GM21619 (cell line): Measurements from ENCODE around the gene CCNT1.
"Not testable (repeated sequence)": the region's sequence is repeated elsewhere in the genome, so short reads cannot be mapped to it uniquely, and the experiment has no call there.

ENCODE experiments used
- ATAC-seq: cut with Tn5 transposase; IDR thresholded peaks from one replicate; pipeline ENCODE4 v1.9.1; 2021; ENCODE audit not compliant: unreplicated experiment

Gene CCNT1

DNA sequence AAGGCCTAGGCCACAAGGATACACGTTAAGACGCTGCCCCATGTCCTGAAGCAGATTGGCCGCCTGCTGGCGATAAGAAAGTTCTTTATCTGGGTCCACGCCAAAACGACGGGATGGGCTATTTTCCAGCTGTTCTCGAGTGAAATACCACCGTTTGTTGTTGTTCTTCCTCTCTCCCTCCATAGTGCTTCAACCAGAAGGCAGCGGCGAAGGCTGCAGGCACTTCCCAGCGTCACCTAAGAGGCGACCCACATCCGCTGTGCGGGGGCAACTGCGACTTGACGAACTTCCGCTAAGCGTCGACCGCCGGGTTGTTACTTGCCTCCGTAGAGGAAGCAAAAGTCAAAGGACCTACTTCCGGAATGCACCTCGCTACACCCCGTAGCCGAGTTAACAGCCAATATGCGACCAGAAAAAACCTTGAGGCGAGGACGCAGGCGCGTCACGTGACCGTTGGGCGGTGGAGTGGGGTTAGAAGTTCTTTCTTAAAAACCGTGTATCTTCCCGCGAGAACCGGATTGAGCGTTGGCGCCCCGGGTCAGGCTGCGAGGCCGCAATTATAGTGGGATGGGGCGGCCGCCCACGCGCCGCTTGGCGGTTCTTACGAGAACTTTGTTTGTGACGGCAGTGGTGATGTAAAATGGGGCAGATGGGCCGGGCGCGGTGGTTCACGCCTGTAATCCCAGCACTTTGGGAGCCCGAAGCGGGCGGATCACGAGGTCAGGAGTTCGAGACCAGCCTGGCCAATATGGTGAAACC lies at the start of gene CCNT1:
Gene CCNT1 (minus strand): TSS at position 215 of the 759 bp plus-strand sequence. CDS start 32 bp downstream, at position 183.
- peak; percentile 95 for ATAC-seq

DNA sequence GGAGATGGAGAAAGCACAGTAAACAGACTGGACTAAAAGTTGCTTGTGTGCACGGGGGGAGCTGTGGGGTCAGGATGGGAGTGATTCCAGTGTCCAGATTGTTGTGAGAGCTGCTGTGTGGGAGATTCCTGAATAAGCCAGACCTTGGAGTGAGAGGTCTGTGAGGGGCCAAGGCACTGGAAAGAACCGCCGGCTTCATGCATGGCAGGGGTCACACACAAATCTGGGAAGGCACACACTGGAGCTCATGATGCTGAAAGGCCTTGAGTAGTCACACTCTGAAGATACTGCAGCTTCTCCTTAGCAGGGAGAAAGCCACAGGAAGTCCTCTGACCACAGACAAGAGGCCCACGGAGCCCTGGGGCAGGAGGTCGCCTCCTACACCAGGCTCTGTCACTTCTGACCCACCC lies 49.3 kb upstream of the CCNT1 start:
- no peak for ATAC-seq

DNA sequence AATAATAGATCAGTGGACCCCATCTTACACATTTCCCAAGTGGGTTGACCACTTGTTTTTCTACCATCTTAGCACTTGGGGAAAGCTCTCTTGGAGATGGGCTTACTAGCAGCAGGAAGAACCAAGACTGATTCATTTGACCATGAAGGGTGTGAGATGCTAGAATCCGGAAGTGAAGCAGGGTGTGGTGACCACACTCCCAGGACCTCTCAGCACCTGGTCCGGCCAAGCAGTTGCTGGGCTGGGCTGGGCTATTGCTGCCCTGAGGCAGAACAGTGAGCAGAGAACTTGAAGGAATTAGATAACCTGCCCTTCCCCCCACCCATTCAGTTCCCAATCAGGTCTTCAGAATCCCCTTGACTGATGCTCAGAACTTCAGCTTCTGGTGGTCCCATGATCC lies 48.0 kb upstream of the CCNT1 start:
- ATAC-seq, result no peak

DNA sequence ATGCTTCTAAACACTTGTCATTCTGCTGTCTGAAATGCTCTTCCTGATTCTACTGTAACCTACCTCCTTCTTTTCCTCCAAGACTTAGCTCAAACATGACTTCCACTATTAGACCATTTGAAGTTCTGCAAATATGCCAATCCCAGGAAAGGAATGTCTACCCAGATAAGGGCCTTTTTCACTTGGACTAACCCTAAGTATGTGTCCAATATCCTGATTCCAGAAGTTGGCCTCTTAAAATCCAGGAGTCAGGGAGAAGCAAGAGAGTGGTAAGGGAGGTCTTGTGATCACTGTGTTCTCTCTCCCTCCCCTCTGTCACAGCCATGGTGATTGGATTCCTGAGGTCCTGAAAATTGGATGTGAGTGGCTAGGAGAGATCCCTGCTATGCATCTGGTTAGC lies 42.2 kb upstream of the CCNT1 start:
- ATAC-seq, result no peak

DNA sequence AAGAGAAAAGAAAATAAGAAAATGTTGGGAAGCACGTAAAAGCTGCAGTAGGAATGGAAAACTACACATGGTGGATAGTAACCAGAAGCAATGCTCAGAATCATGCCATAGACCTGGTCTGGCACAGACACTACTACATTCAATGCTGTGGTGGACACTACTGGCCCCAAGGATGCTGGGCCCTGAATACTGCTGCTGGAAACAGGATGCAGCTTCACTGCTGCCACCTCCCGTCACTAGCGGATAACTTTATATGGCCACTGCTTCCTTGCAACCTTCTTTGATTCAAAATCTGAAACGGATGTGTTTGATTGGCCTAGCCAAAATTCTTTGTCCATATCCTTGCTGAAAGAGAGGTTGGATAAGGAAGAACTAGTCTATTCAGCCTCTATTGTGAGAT lies 41.7 kb upstream of the CCNT1 start:
- no peak for ATAC-seq

DNA sequence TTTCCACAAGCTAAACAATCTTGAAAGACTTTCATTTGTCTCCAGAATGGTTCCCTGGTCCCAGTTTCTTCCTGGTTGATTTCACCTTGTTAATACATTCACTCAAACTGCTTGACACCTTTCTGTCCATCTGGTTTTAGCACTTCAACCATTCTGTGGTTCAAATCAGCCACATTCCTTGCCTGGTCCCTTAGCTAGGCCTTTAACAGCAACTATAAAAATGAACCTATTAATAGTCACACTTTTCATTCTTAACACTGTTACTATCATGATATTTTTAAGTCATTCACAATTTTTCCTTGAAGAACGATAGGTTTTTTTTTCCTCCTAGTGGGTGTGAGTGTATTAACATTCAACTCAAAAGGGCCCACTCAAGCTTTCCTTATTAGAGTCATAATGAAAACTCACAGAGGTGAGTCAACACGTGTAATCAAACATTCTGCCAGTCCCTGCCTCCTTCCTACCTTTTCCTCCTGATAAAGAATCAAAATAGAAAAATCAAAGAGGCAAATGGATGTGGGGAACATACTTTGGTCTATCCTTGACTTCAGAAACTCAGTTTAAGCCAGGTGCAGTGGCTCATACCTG lies 34.4 kb upstream of the CCNT1 start:
- no peak for ATAC-seq

DNA sequence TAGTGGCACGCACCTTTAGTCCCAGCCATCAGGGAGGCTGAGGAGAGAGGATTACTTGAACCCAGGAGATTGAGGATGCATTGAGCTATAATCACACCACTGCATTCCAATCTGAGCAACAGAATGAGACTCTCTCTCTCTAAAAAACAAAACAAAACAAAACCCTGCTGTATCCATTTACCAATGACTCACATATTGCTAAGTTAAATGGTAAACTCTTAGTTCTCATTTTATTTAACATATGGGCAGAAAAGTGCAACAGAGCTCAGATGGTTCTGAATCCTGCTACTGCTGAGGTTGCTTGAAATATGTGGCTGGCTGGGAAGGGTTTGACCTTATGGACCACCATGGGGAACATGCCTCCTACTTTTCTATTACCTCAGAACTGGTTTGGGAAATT lies 33.7 kb upstream of the CCNT1 start:
- no peak for ATAC-seq

DNA sequence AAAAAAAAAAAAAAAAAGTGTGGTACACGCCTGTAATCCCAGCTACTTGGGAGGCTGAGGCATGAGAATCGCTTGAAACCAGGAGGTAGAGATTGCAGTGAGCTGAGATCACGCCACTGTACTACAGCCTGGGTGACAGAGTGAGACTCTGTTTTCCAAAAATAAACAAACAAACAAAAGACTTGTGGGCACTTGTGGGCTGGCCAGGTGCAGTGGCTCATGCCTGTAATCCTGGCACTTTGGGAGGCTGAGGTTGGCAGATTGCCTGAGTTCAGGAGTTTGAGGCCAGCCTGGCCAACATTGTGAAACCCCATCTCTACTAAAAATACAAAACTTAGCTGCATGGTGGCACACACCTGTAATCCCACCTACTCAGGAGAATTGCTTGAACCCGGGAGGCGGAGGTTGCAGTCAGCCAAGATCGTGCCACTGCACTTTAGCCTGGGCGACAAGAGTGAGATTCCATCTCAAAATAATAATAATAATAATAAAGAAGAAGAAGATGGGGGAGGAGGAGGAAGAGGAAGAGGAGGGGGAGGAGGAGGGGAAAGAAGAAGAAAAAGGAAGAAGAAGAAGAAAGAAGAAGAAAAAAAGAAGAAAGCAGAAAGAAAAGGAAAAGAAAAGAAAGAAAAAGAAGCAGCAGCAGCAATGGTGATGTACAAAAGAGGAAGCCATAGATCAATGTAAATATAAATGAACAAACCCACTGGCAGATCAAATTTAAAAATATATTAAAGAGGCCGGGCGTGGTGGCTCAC lies 27.9 kb upstream of the CCNT1 start:
- ATAC-seq, result no peak

DNA sequence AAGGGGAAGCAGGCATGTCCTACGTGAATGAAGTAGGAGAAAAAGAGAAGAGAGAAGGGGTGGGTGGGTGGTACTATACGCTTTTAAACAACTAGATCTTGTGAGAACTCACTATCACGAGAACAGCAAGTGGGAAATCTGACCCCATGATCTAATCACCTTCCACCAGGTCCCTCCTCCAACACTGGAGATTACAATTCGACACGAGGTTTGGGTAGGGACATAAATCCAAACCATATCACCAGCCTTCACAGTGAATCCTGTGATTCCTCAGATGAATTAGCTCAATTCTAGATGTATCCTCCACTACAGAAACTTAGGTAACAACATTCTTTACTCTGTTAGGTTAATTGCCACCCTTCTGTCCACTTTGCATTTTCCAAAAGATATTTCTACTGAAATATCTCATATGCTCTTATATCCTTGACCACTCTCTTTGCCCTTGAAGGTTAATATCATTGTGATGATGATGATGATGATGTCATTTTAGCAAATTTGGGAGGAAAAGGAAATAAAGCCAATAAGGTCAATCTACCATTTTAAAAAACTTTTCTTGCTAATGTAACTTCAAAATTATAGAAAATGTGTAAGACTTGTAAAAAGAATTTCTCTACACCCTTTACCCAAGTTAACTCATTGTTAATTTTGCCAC lies 23.2 kb upstream of the CCNT1 start:
- no peak for ATAC-seq

DNA sequence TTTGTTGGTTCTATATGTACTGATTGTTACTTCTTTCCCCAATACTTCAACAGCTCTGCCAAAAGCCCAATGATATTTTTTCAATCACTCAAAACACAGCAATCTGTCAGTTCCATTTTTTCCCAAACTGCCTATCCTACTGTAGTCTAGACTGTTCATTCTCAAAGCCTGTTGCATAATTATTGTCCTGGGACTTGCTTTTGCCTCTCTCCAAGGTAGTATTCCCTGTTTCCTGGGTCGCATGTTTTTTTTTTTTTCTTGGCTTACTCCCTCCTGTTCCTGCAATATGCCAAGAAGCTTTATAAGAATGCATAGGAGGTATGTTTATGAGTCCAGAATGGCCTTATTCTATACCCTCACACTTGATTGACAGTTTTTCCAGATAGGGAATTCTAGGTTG lies 19.9 kb upstream of the CCNT1 start:
- no peak for ATAC-seq

DNA sequence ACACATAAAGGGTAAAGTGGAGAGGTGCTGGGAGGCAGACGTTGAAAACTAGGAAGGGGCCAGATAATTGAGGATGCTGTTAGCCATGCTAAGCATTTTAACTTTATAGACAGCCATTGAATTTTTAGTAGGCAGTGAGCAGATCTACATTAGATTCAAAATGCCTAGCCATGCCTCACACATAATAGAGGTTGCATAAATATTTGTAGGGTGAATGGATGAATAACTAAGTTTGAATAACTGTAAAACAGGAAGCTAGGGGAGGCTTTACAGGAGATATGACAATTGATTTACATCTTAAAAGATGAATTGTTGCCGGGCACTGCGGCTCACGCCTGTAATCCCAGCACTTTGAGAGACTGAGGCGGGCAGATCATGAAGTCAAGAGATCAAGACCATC lies 12.3 kb upstream of the CCNT1 start:
- no peak for ATAC-seq

DNA sequence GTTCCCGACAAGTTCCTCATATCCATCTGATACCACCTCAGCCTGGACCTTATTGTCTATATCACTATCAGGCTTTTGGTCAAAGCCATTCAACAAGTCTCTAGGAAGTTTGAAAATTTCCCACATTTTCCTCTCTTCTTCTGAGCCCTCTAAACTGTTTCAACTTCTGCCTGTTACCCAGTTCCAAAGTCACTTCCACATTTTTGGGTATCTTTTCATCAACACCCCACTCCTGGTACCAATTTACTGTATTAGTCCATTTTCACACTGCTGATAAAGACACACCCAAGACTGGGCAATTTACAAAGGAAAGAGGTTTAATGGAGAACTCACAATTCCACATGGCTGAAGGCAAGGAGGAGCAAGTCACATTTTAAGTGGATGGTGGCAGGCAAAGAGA lies 4.2 kb upstream of the CCNT1 start:
- not testable (repeated sequence) for ATAC-seq

DNA sequence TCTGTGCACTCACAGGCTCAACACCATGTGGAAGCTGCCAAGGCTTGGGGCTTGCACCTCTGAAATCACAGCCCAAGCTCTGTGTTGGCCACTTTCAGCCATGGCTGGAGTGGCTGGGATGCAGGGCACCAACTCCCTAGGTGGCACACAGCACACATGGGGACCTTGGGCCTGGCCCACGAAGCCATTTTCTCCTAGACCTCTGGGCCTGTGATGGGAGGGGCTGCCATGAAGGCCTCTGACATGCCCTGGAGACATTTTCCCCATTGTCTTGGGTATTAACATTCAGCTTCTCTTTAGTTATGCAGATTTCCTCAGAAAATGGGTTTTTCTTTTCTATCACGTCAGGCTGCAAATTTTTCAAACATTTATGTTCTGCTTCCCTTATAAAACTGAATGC lies 3.7 kb upstream of the CCNT1 start:
- not testable (repeated sequence) for ATAC-seq

DNA sequence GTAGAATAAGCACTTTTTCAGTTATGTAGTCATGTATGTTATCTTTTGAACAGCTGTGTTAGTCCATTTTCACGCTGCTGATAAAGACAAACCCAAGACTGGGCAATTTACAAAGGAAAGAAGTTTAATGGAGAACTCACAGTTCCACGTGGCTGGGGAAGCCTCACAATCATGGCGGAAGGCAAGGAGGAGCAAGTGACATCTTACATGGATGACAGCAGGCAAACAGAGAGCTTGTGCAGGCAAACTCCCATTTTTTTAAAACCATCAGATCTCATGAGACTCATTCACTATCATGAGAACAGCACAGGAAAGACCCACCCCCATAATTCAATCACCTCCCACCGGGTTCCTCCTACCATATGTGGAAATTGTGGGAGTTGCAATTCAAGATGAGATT lies 2.5 kb upstream of the CCNT1 start:
- not testable (repeated sequence) for ATAC-seq

DNA sequence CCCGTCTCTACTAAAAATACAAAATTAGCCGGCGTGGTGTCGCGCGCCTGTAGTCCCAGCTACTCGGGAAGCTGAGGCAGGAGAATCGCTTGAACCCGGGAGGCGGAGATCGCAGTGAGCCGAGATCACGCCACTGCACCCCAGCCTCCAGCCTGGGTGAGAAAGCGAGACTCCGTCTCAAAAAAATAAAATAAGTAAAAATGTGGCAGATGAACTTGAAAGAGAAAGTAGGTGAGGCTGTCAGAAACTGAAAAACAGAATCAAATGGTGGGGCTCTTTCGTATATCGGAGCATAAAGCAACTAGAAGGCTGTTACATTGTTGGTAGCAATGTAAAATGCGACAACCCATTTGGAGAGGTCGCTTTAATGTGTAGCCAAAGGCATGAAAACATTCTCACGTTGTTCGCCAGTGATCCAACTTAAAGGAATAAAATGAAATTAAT lies 767 bp upstream of the CCNT1 start:
- no peak for ATAC-seq

DNA sequence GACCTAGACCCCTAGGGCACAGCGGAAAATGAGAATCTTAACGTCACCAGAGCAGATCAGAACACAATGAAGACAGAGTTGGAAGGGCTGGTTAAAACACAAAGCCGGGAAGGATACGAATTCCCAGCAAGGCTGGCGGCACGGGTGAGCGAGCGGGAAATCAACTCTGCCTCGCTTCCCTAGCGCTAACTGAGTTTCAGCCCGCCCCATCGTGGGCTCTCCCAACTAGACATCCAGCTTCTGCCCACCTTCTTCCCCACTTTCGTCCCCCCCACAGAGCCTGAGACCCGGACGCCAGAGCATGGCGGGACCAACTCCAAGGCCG lies 377 bp downstream of the CCNT1 start:
- ATAC-seq, result no peak

DNA sequence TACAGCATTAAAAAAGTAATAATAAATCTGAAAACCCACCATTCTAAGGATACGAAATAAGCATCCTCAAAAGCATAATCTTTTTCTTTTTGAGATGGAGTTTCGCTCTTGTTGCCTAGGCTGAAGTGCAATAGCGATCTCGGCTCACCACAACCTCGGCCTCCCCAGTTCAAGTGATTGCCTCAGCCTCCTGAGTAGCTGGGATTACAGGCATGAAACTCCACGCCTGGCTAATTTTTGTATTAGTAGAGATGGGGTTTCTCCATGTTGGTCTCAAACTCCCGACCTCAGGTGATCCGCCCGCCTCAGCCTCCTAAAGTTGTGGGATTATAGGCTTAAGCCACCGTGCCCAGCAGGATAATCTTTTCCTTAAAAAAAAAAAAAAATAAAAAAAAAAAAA lies 4.3 kb downstream of the CCNT1 start:
- ATAC-seq, result no peak

DNA sequence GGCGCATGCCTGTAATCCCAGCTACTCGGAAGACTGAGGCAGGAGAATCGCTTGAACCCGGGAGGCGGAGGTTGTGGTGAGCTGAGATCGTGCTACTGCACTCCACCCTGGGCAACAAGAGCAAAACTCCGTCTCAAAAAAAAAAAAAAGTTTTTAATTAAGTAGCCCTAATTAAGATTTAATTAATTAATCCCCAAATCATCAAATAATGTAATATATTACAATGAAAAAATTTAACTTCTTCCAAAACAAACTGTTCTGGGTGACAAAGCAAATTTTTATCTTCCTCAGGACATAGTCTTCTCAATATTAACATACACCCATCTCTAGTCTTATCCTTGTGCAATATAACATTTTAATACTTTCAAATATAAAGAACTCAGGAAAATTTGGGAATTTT lies 17.7 kb downstream of the CCNT1 start:
- not testable (repeated sequence) for ATAC-seq

DNA sequence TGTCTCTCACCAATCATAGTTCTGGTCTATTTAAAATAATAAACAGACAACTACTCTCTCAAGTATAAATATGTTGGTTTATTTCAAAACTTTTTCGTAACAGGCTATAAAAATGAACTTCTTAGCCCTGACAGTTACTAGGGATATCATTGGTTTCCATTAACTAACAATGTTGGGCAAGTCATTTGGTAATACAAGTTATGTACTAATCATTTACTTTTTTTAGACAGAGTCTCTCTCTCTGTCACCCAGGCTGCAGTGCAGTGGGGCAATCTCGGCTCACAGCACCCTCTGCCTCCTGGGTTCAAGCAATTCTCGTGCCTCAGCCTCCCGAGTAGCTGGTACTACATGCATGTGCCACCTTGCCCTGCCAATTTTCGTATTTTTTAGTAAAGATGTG lies 19.9 kb downstream of the CCNT1 start:
- no peak for ATAC-seq

DNA sequence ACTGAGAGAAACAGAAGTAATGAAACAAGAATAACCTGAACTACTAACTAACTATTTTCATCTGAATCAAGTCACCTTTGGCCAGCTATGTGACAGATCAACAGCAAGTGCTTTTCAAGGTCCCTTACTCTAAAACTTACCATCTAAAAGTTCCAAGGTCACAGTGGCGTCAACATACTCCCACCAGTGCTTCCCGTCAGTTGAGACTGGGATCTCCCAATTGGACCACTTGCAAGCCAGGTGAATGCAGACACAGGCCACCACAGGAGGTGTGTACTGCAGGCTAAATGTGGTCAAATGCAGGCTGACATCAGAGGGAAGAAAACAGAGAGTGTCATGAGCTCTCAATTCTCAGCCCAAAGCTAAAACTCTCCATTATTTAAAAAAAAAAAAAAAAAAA lies 20.6 kb downstream of the CCNT1 start:
- ATAC-seq, result no peak

DNA sequence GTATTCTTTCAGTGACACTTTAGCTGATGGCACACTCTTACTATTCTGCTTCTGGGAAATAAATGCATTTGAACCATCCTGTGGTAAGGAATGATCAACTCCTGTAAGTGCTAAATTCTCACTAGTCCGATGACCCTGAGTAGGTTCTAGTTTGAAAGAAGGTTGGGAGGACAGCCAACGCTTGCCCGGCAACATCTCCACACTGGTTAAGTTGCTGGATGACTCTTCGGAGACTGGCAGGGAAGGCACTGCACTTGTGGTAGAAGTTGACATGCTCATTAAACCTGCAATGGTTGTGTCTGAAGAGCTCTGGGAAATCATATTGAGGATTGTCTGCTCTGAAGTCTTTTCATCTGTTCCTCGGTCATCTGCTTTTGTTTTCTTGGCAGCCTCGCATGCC lies 22.5 kb downstream of the CCNT1 start:
- no peak for ATAC-seq

DNA sequence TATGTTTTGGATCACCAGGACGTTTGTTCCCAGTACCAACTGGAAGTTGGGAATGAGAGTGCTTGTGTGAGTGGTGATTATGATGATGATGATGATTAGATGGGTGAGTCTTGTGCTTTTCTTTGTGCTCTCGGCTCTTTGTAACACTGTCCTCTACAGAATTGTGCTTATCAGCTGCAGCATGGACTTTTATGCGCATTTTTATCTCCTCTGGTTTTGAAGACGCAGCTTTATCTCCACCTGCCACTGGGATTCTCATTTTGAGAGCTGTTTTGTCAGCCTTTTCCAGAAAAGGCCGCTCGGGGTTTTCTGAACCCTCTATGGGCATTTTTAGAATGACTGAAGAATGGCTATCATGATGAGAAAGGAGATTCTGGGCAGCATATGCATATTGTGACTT lies 22.9 kb downstream of the CCNT1 start:
- no peak for ATAC-seq
